Loucy (cell line): Measurements from ENCODE around the gene EPG5.

Source experiments
- H2AFZ ChIP-seq: fragments of 200-600 bp; sonication (generic); 2 replicates; pipeline ENCODE4 v1.6.0; 2016; ENCODE audit warnings: antibody characterized with exemption, mild to moderate bottlenecking, low read length, moderate library complexity
- H3F3A ChIP-seq: fragments of 200-600 bp; 2 replicates; pipeline ENCODE4 v1.6.0; 2016; ENCODE audit warnings: antibody characterized with exemption, low read depth, mild to moderate bottlenecking
- H3K27me3 ChIP-seq: fragments of 200-600 bp; sonication (generic); 2 replicates; pipeline ENCODE4 v1.6.1; 2014; ENCODE audit warnings: low read length, mild to moderate bottlenecking; ENCODE audit not compliant: insufficient read depth, poor library complexity, severe bottlenecking
- H3K36me3 ChIP-seq: fragments of 200-600 bp; sonication (generic); 2 replicates; pipeline ENCODE4 v1.6.1; 2016; ENCODE audit warnings: low read length; ENCODE audit not compliant: insufficient read depth
- H3K4me1 ChIP-seq: fragments of 200-600 bp; sonication (generic); 2 replicates; pipeline ENCODE4 v1.5.1; 2014; ENCODE audit warnings: low read length, mild to moderate bottlenecking; ENCODE audit not compliant: insufficient read depth, poor library complexity, severe bottlenecking
- H3K4me2 ChIP-seq: fragments of 200-600 bp; sonication (generic); 2 replicates; pipeline ENCODE4 v1.6.0; 2014; ENCODE audit warnings: antibody characterized with exemption, low read length, low read depth, mild to moderate bottlenecking; ENCODE audit not compliant: poor library complexity, severe bottlenecking
- H3K4me3 ChIP-seq: fragments of 200-600 bp; sonication (generic); 2 replicates; pipeline ENCODE4 v1.5.1; 2014; ENCODE audit warnings: low read length, mild to moderate bottlenecking, mixed read lengths; ENCODE audit not compliant: poor library complexity, severe bottlenecking
- H3K79me2 ChIP-seq: fragments of 200-600 bp; sonication (generic); 2 replicates; pipeline ENCODE4 v1.6.1; 2014; ENCODE audit warnings: low read length; ENCODE audit not compliant: insufficient read depth
- H3K9ac ChIP-seq: fragments of 200-600 bp; sonication (generic); 2 replicates; pipeline ENCODE4 v1.6.0; 2014; ENCODE audit warnings: mild to moderate bottlenecking, low read depth, low read length, moderate library complexity; ENCODE audit not compliant: poor library complexity, severe bottlenecking
- H3K9me2 ChIP-seq: fragments of 200-600 bp; sonication (generic); replicated peaks from 2 replicates; pipeline ENCODE4 v1.6.1; 2016; ENCODE audit warnings: low read depth, low read length, mixed read lengths
- H3K9me3 ChIP-seq: fragments of 200-600 bp; sonication (generic); 2 replicates; pipeline ENCODE4 v1.6.1; 2014; ENCODE audit warnings: mild to moderate bottlenecking, antibody characterized with exemption, low read length, low read depth; ENCODE audit not compliant: insufficient read depth
- H4K20me1 ChIP-seq: fragments of 200-600 bp; sonication (generic); 2 replicates; pipeline ENCODE4 v1.6.0; 2014; ENCODE audit warnings: antibody characterized with exemption, low read length, mild to moderate bottlenecking; ENCODE audit not compliant: insufficient read depth, poor library complexity, severe bottlenecking
- CTCF ChIP-seq: fragments of 200-600 bp; sonication (generic); conservative IDR thresholded peaks from 2 replicates; pipeline ENCODE4 v1.5.1; 2014; ENCODE audit warnings: mild to moderate bottlenecking, antibody characterized with exemption, low read length
- EZH2phosphoT487 ChIP-seq: fragments of 200-600 bp; IDR thresholded peaks from 2 replicates; pipeline ENCODE4 v1.6.1; 2018; ENCODE audit warnings: antibody characterized with exemption, mild to moderate bottlenecking, moderate library complexity, borderline replicate concordance

EPG5 gene

DNA sequence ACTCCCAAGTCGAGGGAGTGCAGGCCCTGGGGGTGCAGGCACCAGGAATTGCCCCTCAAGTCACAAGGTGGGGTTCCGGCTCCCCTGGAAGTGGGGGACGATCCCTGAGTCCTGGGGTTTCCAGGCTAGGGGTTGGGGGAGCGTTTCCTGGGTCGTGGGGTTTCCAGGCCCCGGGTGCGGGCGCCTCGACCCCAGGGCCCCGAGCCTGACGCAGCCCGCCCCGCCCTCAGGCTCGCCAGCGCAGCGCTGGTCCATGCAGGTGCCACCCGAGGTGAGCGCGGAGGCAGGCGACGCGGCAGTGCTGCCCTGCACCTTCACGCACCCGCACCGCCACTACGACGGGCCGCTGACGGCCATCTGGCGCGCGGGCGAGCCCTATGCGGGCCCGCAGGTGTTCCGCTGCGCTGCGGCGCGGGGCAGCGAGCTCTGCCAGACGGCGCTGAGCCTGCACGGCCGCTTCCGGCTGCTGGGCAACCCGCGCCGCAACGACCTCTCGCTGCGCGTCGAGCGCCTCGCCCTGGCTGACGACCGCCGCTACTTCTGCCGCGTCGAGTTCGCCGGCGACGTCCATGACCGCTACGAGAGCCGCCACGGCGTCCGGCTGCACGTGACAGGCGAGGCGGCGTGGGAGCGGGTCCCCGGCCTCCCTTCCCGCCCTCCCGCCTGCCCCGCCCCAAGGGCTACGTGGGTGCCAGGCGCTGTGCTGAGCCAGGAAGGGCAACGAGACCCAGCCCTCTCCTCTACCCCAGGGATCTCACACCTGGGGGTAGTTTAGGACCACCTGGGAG lies 129.7 kb downstream of the EPG5 start:
- no peak overlapping the region for H3K4me3 ChIP-seq

GRCh38 chr18:45836242-45837205 lies 130.6 kb downstream of the EPG5 start:
- Histone ChIP-seq H3K27me3 (no peaks in the 10 kb centered on the region), H4K20me1 (no peaks in the 10 kb centered on the region), H3K4me2 (no peak overlapping the region), H3K9me2 (no peaks in the 10 kb centered on the region), H3F3A (no peaks in the 10 kb centered on the region), H3K9me3 (no peaks in the 10 kb centered on the region), H3K4me1 (peaks cover 50% of the 10 kb centered on the region), H3K79me2 (no peaks in the 10 kb centered on the region), H2AFZ (no peak overlapping the region), H3K9ac (no peak overlapping the region), H3K36me3 (no peaks in the 10 kb centered on the region), H3K4me3 (no peak overlapping the region)
- TF ChIP-seq CTCF (no peak), EZH2phosphoT487 (no peak)

More for the DNA sequence above, 129.7 kb downstream of the EPG5 start:
- H3K4me1 ChIP-seq: peaks cover 50% of the 10 kb centered on the region
- no peaks in the 10 kb centered on the region for H3K79me2 ChIP-seq
- H3F3A ChIP-seq: no peaks in the 10 kb centered on the region
- H3K9me2 ChIP-seq: no peaks in the 10 kb centered on the region
- TF ChIP-seq EZH2phosphoT487 (no peak), CTCF (no peak)
- no peak overlapping the region for H2AFZ ChIP-seq
- H4K20me1 ChIP-seq: no peaks in the 10 kb centered on the region
- H3K9ac ChIP-seq: no peak overlapping the region
- no peaks in the 10 kb centered on the region for H3K27me3 ChIP-seq
- H3K4me2 ChIP-seq: no peak overlapping the region
- H3K36me3 ChIP-seq: no peaks in the 10 kb centered on the region
- H3K9me3 ChIP-seq: no peaks in the 10 kb centered on the region

DNA sequence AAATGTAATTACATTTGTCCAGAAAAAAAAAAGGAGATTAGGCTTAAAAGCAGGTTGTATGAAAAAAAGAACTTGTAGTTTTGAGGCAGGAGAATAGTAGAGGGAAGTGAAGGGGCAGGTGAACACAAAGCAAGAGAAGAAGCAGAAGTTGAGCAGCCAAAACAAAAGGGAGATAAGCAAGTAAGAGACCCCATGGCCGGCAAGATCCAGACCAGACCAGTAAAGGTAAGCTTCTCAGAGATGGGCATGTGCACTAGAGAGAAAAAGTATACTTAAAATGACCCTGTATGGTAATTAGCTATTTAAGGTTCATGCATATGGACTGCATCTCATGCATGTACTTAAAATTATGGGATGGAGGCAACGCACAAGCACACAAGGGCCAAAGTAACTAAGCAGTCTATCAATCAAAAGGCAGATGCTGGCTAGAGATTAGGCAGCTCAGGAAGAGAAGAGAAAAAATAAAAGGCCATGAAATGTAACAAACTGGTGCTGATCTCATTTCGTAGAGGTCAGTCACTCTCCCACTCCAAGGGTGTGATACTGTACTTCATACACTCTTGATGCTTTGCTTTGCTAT lies 132.0 kb downstream of the EPG5 start:
- Histone ChIP-seq H3K4me1 (peaks cover 38% of the 10 kb centered on the region), H3K4me2 (peak overlapping the region; percentile 41), H3K36me3 (no peaks in the 10 kb centered on the region), H3F3A (no peaks in the 10 kb centered on the region), H3K4me3 (no peak overlapping the region), H3K27me3 (no peaks in the 10 kb centered on the region), H3K79me2 (no peaks in the 10 kb centered on the region), H3K9ac (peak overlapping the region; percentile 28), H2AFZ (no peak overlapping the region), H4K20me1 (no peaks in the 10 kb centered on the region), H3K9me3 (no peaks in the 10 kb centered on the region), H3K9me2 (no peaks in the 10 kb centered on the region)
- TF ChIP-seq EZH2phosphoT487 (no peak), CTCF (no peak)
